HL-60 (cell line): ENCODE results near the gene KLF2.
"Not testable (repeated sequence)": the region's sequence is repeated elsewhere in the genome, so short reads cannot be mapped to it uniquely, and the experiment has no call there.

Source experiments
- DNase-seq, 2 experiments: peaks; one replicate each; pipeline ENCODE4 v3.0.0-alpha.2; 2010 to 2020; ENCODE audit warnings: low read depth in 1 of 2, low spot score in 1 of 2
- H3K27ac ChIP-seq: fragments of 250-450 bp; sonication (Bioruptor Pico); replicated peaks from 2 replicates; pipeline ENCODE4 v1.5.1; 2020; ENCODE audit warnings: mild to moderate bottlenecking, moderate library complexity
- H3K27me3 ChIP-seq: fragments of 250-450 bp; sonication (Bioruptor Pico); 2 replicates; pipeline ENCODE4 v1.5.1; 2021; ENCODE audit warnings: mild to moderate bottlenecking, moderate library complexity; ENCODE audit not compliant: insufficient read depth, poor library complexity, severe bottlenecking
- H3K4me3 ChIP-seq: replicated peaks from 2 replicates; pipeline ENCODE4 v1.5.1; 2011; ENCODE audit warnings: mild to moderate bottlenecking, control low read depth, low read length; ENCODE audit not compliant: insufficient read depth
- CTCF ChIP-seq: IDR thresholded peaks from one replicate; pipeline ENCODE4 v1.5.1; 2011; ENCODE audit warnings: low read length, control low read depth, inconsistent platforms; ENCODE audit not compliant: insufficient read depth
- GABPA ChIP-seq: IDR thresholded peaks from 2 replicates; pipeline ENCODE4 v1.6.1; 2012; ENCODE audit warnings: low read depth
- POLR2AphosphoS5 ChIP-seq: IDR thresholded peaks from 2 replicates; pipeline ENCODE4 v1.6.1; 2012; ENCODE audit warnings: low read depth
- REST ChIP-seq: IDR thresholded peaks from 2 replicates; pipeline ENCODE4 v1.6.1; 2012; ENCODE audit warnings: low read depth; ENCODE audit not compliant: insufficient replicate concordance
- SPI1 ChIP-seq: IDR thresholded peaks from 2 replicates; pipeline ENCODE4 v1.6.1; 2012; ENCODE audit warnings: low read depth, mild to moderate bottlenecking, borderline replicate concordance

Gene KLF2

DNA sequence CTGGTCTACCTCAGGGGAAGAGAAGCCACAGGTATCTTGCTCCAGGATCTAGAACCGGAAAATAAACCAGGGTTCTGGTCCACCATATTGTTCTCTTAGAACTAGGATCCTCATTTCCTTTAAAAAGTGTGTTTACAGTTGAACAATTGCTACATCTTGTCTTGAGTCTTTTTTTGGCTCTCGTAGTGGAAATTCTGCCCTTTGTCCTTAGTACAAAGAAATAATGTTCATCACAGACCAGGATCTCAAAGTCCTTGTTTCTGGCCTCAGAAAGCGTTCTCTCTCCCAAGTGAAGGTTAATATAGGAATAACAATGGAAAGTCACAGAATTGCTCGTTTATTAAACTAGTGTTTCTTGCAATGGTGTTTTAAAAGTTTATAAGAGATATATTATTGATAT is 20.8 kb downstream of the KLF2 start:
- TF ChIP-seq SPI1 (no peak), REST (no peak), CTCF (no peak), POLR2AphosphoS5 (no peak), GABPA (no peak)
- no peaks in the 10 kb centered on the region for H3K27me3 ChIP-seq
- no peak overlapping the region for H3K4me3 ChIP-seq
- DNase-seq = no peak
- H3K27ac ChIP-seq = no peak overlapping the region

DNA sequence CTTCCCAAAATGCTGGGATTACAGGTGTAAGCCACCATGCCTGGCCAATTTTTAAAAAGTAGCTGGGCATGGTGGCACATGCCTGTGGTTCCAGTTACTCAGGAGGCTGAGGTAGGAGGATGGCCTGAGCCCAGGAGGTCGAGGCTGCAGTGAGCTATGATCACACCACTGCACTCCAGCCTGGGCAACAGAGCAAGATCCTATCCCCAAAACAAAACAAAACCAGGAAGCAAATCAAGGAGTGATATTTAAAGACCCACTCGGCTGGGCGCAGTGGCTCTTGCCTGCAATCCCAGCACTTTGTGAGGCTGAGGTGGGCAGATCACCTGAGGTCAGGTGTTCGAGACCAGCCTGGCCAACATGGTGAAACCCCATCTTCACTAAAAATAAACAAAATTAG is 22.5 kb downstream of the KLF2 start:
- DNase-seq, H3K4me3 ChIP-seq, H3K27me3 ChIP-seq, H3K27ac ChIP-seq: not testable (repeated sequence)

- TF ChIP-seq REST = no peak
- no peak for TF ChIP-seq SPI1
- TF ChIP-seq POLR2AphosphoS5 = no peak
- no peak for TF ChIP-seq CTCF
- TF ChIP-seq GABPA = no peak
- H3K27ac ChIP-seq = no peak overlapping the region
- H3K4me3 ChIP-seq = no peak overlapping the region
- H3K27me3 ChIP-seq = no peaks in the 10 kb centered on the region
- no peak for DNase-seq
Measured at GRCh38 chr19:16347706-16348105, 23.1 kb downstream of the KLF2 start.

- H3K4me3 ChIP-seq = no peak overlapping the region
- DNase-seq = no peak
- H3K27ac ChIP-seq = no peak overlapping the region
- no peak for TF ChIP-seq POLR2AphosphoS5
- no peak for TF ChIP-seq GABPA
- TF ChIP-seq CTCF = no peak
- no peak for TF ChIP-seq REST
- no peak for TF ChIP-seq SPI1
- no peaks in the 10 kb centered on the region for H3K27me3 ChIP-seq
Measured at GRCh38 chr19:16349551-16350152, 25.0 kb downstream of the KLF2 start.
